LHCN-M2 (cell line): ENCODE results near the gene MST1R. TPM values are rescaled to one million over a fixed set of nuclear protein-coding genes. Genes with fewer than 3 reads are reported as not detected.

ENCODE experiments used
- DNase-seq: peaks from one replicate; pipeline ENCODE4 v3.0.0-alpha.2; 2012; ENCODE audit warnings: low read depth
- total RNA-seq: library from RNA; depleted of rRNA; stranded (reverse); fragments of >200 nt; gene quantifications from 2 replicates; pipeline ENCODE4 v1.2.3, GENCODE V29; 2014

MST1R gene
- total RNA-seq, 1 experiment from 2014 or later: not detected

DNA sequence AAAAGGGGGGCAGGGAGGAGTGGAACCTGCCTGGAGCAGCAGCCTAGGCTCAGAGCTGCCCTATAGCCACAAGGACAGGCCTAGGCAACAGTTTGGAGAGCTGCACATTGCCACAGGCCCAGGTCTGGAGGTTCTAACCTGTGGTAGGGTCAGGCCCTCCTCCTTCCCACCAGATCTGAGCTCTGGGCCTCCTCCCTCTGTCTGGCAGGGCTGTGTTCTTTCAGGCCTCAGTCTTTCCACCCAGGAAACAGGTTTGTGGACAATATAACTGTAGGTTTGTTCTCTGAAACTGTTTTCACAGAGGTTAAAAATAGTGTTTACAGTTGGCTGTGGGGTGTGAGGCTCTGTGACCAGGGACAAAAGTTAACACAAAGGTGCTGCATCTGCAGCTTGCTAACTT is 25.0 kb downstream of the MST1R start:
- DNase-seq: no peak

- no peak for DNase-seq
These were observed 26.0 kb downstream of the MST1R start for GRCh38 chr3:49877716-49878115.

- no peak for DNase-seq
These were observed 27.1 kb downstream of the MST1R start for GRCh38 chr3:49876567-49876966.

- DNase-seq: no peak
These were observed 30.1 kb downstream of the MST1R start for GRCh38 chr3:49873623-49874022.

DNA sequence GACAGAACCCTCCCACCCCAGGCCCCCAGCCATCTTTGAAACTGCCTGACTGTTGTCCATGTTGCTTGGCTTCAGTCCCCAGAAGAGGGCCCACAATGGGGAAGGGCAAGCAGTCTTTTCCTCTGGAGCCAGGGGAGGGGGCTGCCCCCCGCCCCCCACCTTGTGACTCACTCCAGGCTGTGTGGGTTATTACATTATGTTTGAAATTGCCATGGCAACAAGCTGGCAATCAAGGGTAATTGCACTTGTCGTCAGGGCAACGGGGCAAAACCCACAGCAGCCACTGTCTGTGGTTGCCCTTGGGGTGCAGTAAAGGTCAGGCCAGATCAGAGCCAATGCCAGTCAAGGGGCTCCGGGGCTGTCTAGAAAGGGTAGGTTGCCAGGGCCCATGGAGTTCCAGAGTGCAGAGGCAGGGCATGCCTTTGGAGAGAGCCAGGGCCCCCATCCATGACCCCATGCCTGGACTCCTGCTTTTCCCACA is 30.8 kb downstream of the MST1R start:
- peak; percentile 18 for DNase-seq

- no peak for DNase-seq
These were observed 32.0 kb downstream of the MST1R start for GRCh38 chr3:49871531-49872153.

- DNase-seq: no peak
These were observed 34.0 kb downstream of the MST1R start, which contains the start of gene CAMKV for GRCh38 chr3:49869525-49870126. CAMKV (minus strand) TSS chr3:49869906; CDS start chr3:49862388, 7,518 bp downstream.

- DNase-seq: no peak
These were observed 34.7 kb downstream of the MST1R start for GRCh38 chr3:49868862-49869466.

DNA sequence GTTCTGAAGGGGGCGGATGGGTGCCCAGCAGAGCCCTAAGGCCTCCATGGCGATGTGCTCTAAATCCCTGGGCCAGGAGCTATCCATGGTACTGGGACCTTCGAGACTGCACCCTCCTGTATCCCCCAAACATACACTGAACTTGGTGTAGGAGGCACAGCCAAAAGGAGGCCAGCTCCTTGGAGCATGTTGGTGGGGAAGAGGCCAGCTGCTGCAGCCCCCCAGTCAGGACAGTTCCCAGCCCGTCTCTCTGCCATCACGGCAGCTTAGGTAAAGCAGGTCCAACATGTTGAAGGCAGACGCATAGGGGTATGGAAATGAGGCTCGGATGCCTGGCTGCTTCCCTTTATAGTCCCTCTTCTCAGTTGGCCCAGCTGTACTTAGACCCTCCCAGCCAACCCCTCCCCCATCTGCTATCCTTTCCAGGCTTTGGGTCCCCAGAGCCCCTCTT is 35.8 kb downstream of the MST1R start:
- DNase-seq: peak; percentile 49

- no peak for DNase-seq
These were observed 36.3 kb downstream of the MST1R start for GRCh38 chr3:49867400-49867799.

DNA sequence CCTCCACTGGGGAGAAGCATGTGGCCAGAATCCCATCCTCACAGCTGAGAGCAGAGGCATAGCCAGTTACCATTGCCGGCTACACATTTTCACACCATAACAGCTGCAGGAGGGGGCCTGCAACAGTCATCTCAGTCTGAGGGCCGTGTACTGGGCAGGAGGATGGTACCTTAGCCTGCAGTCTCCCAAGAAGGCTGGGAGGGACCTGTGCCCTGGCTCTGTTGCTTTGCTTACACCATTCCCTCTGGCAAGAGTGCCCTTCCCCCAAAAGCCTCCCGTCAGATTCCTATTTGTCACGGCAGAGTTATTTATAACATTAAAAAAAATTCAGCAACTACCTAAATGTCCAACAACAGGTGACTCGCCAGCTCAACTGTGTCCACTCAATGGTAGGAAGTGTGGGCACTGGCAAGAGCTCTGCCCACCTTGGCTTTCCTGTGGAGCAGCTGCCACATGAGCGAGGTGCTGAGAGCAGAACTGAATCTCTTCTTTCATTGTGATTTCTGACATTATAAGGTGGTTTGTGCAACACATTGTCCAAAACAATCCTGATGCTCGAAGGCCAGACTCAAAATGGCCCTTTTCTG is 38.4 kb downstream of the MST1R start:
- no peak for DNase-seq

GRCh38 chr3:49864505-49864904 is 39.2 kb downstream of the MST1R start:
- no peak for DNase-seq

- DNase-seq: no peak
These were observed 43.9 kb downstream of the MST1R start for GRCh38 chr3:49859576-49860305.

GRCh38 chr3:49856181-49857005 is 47.3 kb downstream of the MST1R start, which contains the start of gene TRAIP:
TRAIP (minus strand) TSS chr3:49856564; CDS start chr3:49856453, 111 bp downstream.
- peak; percentile 89 for DNase-seq

- no peak for DNase-seq
These were observed 48.0 kb downstream of the MST1R start for GRCh38 chr3:49855662-49856061.

DNA sequence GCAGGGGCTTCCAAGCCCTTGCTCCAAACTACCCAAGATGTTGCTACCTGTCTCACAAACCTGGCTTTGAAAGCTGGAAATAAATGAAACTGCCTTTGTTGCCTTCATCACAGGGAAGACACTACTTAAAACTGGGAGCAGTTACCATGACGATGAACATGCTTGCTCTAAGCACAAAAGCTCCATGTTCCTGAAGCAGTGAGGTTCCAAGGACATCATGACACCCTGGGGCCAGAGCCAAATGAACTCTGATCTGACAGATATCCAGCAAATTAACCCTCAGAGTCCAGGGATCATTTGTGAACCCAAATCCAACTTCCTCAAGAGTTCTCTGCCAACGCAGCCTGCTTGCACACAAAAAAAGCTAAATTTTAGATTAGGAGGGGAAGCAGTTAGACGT is 58.0 kb downstream of the MST1R start:
- no peak for DNase-seq

DNA sequence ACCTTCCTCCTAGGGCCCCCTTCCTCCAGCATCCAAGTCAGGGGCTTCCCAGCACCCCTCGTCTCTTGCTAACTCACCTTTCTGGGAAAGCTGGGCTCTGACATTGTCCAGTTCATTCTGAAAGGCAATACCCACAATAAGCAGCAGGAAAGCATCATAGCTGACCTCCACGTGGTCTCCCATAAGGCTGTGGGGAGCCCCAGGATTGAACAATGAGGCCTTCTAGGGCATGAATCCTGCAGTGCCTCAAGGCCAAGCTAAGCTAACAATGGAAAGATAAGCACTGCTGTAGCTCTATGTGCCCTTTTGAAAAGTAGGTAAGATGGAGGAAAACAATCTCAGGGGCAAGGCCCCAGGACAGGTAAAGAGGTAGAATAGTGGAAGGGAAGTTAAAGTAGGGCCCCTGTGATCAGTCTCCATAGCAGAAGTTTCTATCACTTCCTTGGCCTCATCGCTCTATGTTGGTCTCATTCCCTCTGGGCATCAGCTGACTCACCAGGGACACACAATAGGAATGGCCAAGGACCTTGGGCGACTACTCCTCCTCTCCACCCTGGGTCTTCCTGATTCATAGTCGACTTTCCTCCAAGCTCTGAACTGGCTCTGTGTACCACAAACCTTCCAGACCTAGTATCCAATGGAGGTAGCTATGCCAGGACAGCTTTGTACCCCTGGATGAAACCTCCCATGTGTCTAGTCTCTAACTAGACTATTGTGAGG is 59.0 kb downstream of the MST1R start:
- no peak for DNase-seq

DNA sequence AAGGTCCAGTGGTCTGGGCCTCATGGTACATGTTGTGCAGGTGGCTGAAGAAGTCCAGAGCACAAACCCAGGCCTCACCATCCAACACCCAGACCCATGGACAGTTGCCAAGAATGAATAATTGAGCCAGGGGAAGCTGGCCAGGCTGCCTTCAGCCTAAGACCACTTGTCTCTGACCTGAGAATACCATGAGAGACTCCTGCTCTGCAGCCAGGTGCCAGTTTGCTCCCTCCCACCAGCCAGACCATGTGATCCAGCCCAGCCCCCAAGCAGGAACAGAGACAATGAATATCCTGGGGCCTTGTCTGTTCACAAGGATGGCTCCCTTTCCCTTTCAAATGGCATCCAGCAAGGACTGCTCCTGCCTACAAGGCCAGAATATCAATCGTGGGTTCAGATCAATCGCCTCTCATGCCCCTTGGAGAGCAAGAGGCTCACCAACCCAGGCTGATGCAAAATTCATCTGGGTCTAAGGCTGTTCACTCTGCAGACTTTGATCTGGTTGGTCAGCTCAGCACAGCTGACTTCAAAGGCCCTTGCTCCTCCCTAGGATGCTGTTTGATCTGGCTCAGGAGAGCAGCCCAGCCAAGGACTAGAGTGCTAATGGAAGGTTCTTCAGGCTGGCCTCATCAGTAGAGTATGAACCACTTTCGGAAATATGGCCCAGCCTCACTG is 60.7 kb downstream of the MST1R start:
- no peak for DNase-seq

DNA sequence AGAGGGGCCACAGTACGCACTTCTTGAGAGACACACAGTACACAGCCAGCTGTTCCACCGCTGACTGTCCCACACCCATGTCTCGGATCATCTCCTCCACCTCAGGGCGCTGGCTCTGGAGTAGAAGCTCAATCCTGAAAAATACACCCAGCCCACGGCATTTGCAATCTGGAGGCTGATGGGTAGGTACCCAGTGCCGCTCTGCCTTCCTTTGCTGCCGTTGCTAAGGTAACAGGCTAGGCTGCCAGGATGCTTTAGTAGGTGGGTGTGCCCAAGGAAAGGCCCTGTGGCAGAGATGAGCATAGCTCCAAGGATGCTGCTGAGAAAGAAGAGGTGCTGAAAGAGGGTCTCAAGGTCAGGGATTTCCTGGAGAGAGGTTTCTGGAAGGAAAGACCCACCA is 61.9 kb downstream of the MST1R start:
- DNase-seq: no peak
